ENCODE measurements around the gene C19orf38.
"Not testable (repeated sequence)": the region's sequence is repeated elsewhere in the genome, so short reads cannot be mapped to it uniquely, and the experiment has no call there.

C19orf38 gene

GRCh38 chr19:10852098-10852800 lies 4.0 kb downstream of the C19orf38 start:
- DNase-seq: no peak

DNA sequence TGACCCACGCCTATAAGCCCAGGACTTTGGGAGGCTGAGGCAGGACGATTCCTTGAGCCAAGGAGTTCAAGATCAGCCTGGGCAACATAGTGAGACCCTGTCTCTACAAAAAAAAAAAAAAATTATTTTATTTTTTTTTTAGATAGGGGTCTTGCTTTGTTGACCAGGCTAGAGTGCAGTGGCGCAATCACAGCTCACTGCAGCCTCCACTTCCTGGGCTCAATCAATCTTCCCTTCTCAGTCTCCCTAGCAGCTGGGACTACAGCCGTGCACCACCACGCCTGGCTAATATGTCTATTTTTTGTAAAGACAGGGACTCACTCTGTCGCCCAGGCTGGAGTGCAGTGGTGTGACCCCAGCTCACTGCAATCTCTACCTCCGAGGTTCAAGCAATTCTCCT lies 4.7 kb downstream of the C19orf38 start:
- DNase-seq: no peak

DNA sequence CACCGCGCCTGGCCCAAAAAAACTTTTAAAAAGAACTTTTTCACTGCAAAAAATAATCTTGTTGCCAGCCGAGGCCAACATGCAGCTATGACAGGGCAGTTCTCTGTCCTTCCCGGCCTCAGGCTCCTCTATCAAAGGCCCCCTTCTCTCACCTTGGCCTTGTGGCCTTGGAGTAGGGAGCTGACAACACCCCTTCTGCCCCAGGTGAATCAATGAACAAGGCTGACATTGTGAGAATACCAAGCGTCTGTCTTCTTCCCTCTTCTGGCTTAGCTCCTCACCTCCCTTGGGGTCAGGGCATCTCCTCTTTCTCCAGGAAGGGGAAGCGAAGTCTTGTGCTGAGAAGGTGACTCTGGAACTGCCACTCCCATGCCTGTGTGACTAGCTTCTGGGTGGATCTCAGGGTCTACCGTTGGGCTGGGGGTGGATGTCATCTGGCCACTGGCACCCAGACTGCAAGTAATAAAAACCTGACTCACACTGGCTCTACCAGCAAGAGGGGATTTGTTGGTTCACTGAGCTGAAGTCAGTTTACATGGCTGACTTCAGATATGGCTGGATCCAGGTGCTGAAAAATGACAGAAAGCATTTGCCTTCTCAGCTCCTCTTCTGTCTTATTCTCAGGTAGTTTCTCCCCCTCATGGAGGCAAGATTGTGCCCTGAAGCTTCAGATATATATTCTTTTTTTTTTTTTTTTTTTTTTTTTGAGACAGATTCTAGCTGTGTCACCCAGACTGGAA lies 6.3 kb downstream of the C19orf38 start:
- DNase-seq: no peak

DNA sequence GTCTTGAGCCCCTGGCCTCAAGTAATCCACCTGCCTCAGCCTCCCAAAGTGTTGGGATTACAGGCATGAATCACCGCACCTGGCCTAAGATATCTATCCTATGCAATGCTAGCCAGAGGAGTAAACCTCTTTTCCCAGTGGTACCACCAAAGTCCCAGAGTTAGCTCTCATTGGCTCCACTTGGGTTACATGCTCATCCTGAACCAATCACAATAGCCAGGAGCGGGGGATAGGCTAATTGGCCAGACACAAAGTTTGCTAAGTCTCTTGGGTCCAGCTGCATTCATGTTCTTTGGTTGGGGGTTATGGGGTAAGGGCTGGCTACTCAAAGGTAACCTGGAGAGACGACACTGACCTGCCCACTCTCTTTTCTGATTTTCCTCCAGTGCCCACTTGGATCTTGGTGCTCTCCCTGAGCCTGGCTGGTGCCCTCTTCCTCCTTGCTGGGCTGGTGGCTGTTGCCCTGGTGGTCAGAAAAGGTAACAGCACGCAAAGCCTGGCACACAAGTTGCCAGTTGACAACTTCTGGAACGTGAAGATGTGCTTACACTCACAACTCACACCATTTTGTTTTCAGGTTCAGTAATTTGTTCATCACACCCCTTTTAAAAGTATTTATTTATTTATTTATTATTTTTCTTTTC lies 7.8 kb downstream of the C19orf38 start:
- DNase-seq: no peak

GRCh38 chr19:10856899-10857298 lies 8.7 kb downstream of the C19orf38 start:
- DNase-seq: not testable (repeated sequence)

DNA sequence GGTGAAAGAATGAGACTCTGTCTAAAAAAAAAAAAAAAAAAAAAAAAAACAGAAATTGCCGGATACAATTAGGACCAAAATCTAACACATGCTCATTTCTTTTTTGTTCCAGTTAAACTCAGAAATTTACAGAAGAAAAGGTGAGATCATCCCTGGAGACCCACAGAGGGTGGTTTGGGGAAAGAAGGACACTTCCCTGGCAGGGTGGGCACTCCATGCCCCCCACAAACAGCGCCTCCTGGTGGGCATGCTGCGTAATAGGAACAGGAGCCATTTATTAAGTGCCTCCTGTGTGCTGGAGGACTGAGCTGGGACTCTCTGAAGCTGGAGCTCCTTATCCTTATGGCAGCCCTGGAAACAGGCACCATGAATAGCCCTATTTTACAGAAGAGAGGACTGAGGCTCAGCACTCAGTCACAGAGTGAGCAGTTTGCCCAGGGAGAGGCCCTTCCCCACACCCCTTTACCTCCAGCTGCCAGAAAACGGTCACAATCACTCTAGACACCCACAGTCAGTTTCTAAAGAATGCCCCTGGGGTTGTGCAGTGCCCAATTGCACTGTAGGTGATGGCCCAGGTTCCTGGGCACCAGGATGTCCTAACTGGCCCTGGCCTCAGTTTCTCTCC lies 10.1 kb downstream of the C19orf38 start:
- no peak for DNase-seq

DNA sequence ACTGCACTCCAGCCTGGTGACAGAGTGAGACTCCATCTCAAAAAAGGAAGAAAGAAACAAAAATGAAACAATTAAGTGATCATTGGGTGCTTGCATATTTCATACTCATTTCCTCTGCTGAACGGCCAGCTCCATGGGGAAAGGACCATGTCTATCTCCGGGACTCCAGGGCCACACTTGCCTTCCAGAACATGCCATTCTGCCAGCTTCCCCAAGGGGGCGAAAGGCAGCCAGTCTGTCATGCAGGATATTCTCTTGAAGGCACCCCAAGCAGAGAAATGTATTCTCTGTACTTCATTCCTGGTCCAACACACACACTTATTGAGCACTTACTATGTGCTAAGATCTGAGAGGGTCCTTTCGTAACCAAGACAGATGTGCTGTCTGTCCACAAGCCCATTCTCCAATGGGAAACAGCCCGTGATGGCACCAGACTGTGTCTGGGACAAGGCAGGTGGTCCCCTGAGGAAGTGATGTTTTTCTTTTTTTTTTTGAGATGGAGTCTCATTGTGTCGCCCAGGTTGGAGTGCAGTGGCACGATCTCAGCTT lies 13.0 kb downstream of the C19orf38 start:
- DNase-seq: peak; percentile 14

DNA sequence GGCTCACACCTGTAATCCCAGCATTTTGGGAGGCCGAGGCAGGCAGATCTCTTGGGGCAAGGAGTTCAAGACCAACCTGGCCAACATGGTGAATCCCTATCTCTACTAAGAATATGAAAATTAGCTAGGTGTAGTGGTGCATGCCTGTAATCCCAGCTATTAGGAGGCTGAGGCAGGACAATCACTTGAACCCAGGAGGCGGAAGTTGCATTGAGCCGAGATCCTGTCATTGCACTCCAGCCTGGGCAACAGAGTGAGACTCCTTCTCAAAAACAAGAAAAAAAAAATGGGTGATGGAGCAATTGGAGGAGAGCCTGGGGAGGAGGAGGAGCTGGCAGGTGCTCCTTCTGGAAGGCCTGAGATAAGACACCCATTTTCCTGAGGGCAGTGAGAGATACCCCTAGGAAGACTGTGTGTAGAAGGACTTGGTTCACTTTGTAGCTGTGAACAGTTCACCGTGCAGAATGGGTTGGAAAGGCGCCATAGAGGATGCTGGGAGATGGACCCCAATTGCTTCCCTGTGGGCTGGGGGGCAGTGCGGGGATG lies 14.4 kb downstream of the C19orf38 start:
- no peak for DNase-seq

DNA sequence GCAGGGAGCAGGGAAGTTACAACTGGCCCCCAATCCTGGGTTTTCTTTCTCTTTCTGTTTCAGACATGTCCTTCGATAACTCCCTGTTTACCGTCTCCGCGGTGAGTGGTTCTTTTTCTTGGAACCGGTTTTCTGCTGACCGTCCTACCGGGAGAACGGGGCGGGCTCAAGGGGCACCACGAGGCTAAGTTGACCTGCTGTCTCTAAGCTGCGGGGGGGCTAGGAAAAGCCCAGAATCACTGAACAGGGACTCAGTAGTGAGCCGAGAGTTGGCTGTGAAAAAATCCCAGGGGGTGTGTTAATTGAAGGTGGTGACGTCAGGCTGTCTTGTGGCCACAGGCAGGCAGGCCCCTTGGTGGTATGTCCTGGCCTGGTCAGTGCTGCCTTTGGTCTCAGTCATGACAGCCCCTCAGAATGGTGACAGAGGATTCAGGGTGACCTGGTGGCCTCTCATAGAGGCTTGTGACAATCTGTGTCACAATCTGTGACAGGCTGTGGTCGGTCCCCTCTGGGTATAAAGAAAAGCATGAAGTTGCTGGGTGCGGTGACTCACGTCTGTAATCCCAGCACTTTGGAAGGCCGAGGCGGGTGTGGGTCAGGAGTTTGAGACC lies 15.0 kb downstream of the C19orf38 start:
- DNase-seq: no peak

DNA sequence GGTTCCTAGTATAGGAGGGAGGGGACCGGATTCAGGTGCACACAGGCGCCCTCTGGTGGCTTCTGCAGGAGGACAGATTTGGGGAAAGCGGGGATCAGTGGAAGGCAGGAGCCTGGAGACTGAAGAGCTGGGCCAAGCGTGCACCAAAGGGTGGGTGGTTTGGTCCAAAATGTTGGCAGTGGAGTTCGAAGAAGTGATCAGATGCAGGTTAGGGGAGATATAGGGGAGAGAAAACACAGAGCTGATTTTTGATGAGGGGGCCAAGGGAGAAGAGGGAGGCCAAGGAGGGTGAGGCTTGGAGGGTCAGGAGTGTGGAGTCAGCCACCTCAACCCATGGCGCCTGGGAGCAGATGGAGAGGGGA lies 16.3 kb downstream of the C19orf38 start:
- peak; percentile 76 for DNase-seq

DNA sequence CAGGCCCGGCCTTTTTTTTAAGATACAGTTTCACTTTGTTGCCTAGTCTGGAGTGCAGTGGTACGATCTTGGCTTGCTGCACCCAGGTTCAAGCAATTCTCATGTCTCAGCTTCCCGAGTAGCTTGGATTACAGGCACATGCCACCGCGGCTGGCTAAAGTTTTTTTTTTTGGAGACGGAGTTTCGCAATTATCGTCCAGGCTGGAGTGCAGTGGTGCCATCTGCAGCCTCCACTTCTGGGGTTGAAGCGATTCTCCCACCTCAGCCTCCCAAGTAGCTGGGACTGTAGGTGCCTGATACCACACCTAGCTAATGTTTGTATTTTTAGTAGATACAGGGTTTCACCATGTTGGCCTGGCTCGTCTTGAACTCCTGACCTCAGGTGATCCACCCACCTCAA lies 18.3 kb downstream of the C19orf38 start:
- DNase-seq: peak; percentile 59

DNA sequence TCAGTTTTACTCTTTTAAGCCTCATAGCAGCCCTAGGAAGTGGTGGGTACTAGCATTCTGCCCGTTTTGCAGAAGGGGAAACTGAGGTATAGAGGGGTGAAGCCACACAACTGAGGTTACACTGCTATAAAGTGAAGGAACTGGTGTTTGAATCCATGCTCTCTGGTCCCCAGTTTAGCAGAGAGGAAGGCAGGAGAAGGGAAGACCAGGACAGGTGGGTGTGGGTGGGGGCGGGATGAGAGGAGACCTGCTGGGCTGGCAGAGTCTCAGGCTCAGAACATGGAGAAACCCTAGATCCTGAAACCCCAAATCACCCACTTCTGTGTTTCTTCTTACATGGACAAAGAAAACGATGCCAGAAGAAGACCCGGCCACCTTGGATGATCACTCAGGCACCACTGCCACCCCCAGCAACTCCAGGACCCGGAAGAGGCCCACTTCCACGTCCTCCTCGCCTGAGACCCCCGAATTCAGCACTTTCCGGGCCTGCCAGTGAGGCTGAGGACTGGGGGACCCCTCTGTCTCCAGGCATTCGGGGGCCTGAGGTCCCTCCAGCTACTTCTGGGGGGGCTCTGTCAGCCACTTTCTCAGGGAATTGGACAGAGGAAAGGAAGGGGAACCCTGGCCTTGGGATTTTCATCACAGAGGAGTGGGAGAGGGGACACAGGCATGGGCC lies 20.8 kb downstream of the C19orf38 start:
- DNase-seq: no peak

GRCh38 chr19:10869872-10870311 lies 21.7 kb downstream of the C19orf38 start:
- DNase-seq: not testable (repeated sequence)

- no peak for DNase-seq
These were observed 22.3 kb downstream of the C19orf38 start for GRCh38 chr19:10870501-10870954.

DNA sequence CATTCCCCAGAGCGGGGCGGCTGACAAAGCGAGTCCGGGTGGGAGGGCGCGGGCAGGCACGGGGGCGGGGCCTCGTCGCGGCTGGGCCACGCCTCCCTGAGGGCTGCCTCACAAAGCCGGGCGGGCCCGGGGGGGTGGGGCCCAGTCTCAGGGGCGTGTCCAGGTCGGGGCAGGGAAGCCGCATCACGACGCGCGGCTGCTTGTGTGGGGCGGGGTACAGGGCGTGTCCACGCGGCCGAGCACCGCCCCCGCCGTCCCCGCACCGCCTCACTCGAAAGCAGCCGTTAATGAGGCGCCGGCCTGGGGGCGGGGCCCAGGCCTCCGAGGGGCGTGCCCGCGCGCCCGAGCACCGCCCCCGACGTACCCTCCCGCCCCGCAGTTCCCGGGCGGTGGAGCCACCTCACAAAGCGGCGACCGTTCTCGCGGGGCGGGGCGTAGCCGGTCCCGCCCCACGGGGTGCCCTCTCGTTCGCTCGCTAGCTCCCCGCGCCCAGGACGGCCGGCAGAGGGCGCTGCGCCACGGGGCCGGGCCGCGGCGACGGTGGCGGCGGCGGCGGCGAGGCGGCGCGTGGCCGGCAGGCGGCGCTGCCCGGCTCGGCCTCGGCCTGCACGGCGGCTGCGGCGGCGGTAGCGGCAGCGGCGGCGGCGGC lies 22.9 kb downstream of the C19orf38 start, which contains the start of gene CARM1:
CARM1 (plus strand) TSS at position 599 of the 649 bp plus-strand sequence. CDS start 150 bp downstream, outside the sequence.
- DNase-seq: peak; percentile 96

- peak; percentile 37 for DNase-seq
These were observed 23.7 kb downstream of the C19orf38 start for GRCh38 chr19:10871711-10872545.

- DNase-seq: no peak
These were observed 24.4 kb downstream of the C19orf38 start for GRCh38 chr19:10872546-10873107.

DNA sequence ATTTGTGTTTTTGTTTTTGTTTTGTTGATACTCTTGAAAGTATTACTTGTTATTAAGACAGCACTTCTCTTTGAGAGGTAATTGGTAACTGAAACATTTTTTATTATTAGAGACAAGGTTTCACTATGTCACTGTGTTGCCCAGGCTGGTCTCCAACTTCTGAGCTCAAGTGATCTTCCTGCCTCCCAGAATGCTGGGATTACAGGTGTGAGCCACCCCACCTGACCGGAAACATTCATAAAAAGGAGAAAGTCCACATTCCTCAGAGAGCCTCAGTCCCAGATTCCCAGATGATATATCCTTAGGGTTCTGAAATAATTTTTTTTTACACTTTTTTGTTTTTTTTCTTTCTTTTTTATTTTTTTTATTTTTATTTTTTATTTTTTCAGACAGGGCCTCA lies 25.8 kb downstream of the C19orf38 start:
- DNase-seq: no peak

- no peak for DNase-seq
These were observed 28.4 kb downstream of the C19orf38 start for GRCh38 chr19:10876459-10877240.

Data from NCI-H2171 treated with DMSO at 0.1 percent for 48 hours (cell line).